ENCODE data around the gene RCAN2. TPM values are rescaled to one million over a fixed set of nuclear protein-coding genes. Genes with fewer than 3 reads are reported as not detected.

RCAN2 gene
- total RNA-seq, 2 experiments from 2014 or later = not detected

- BruUV-seq (replicated peaks) = no TSS peak
- Histone ChIP-seq H3K4me2 (ENCODE audit: low read length) (no peak overlapping the region), H2AFZ (ENCODE audit: low read length) (no peak overlapping the region), H3K27ac (ENCODE audit: low read depth, low read length, poor library complexity, severe bottlenecking) (no peak overlapping the region), H3K36me3 (ENCODE audit: insufficient read depth, low read length) (no peaks in the 10 kb centered on the region), H3K4me1 (ENCODE audit: insufficient read depth, low read length, poor library complexity, severe bottlenecking) (no peaks in the 10 kb centered on the region), H3K9me2 (ENCODE audit: insufficient read depth, low read length) (no peaks in the 10 kb centered on the region), H4K20me1 (ENCODE audit: insufficient read depth, low read length) (no peaks in the 10 kb centered on the region), H3K79me2 (ENCODE audit: insufficient read depth, low read depth, low read length) (no peaks in the 10 kb centered on the region), H3K9me3 (ENCODE audit: low read length) (no peaks in the 10 kb centered on the region), H3K4me3 (ENCODE audit: low read depth, low read length, poor library complexity, severe bottlenecking) (no peak overlapping the region)
- intact Hi-C loops (cut with micrococcal nuclease; ENCODE audit: unreplicated experiment) = no loop called here
- no peak for TF ChIP-seq CTCF (conservative IDR thresholded peaks at IDR 0.05; ENCODE audit: low read length)
- TF ChIP-seq EZH2phosphoT487 (IDR thresholded peaks at IDR 0.05; ENCODE audit: borderline replicate concordance, low read depth, low read length) = no peak
- ChIA-PET POLR2A (no interaction called here), CTCF (ENCODE audit: unreplicated experiment) (no interaction called here)
- DNase-seq (ENCODE audit: low spot score) = no peak
Observed at GRCh38 chr6:46528961-46529750, 37.9 kb upstream of the RCAN2 start.

- TF ChIP-seq EZH2phosphoT487 (IDR thresholded peaks at IDR 0.05; ENCODE audit: borderline replicate concordance, low read depth, low read length) = no peak
- TF ChIP-seq CTCF (conservative IDR thresholded peaks at IDR 0.05; ENCODE audit: low read length) = no peak
- ChIA-PET CTCF (ENCODE audit: unreplicated experiment) (no interaction called here), POLR2A (interaction anchor here (0.6 to 1.8 kb wide), 2 partner anchors 9 to 271 kb away, joined by 4 to 5 read pairs; no protein-coding TSS in a partner anchor)
- no peak for DNase-seq (ENCODE audit: low spot score)
- no TSS peak for BruUV-seq (replicated peaks)
- Histone ChIP-seq H3K27ac (ENCODE audit: low read depth, low read length, poor library complexity, severe bottlenecking) (no peak overlapping the region), H3K4me3 (ENCODE audit: low read depth, low read length, poor library complexity, severe bottlenecking) (no peak overlapping the region), H3K79me2 (ENCODE audit: insufficient read depth, low read depth, low read length) (no peaks in the 10 kb centered on the region), H3K36me3 (ENCODE audit: insufficient read depth, low read length) (no peaks in the 10 kb centered on the region), H2AFZ (ENCODE audit: low read length) (no peak overlapping the region), H3K9me2 (ENCODE audit: insufficient read depth, low read length) (no peaks in the 10 kb centered on the region), H3K4me1 (ENCODE audit: insufficient read depth, low read length, poor library complexity, severe bottlenecking) (no peaks in the 10 kb centered on the region), H3K4me2 (ENCODE audit: low read length) (no peak overlapping the region), H4K20me1 (ENCODE audit: insufficient read depth, low read length) (no peaks in the 10 kb centered on the region), H3K9me3 (ENCODE audit: low read length) (no peaks in the 10 kb centered on the region)
- intact Hi-C loops (cut with micrococcal nuclease; ENCODE audit: unreplicated experiment) = no loop called here
Observed at GRCh38 chr6:46526607-46527006, 35.4 kb upstream of the RCAN2 start.

- no peak overlapping the region for H3K4me2 ChIP-seq (ENCODE audit: low read length)
- H4K20me1 ChIP-seq (ENCODE audit: insufficient read depth, low read length) = no peaks in the 10 kb centered on the region
- no TSS peak for BruUV-seq (replicated peaks)
- TF ChIP-seq CTCF (conservative IDR thresholded peaks at IDR 0.05; ENCODE audit: low read length) (no peak), EZH2phosphoT487 (IDR thresholded peaks at IDR 0.05; ENCODE audit: borderline replicate concordance, low read depth, low read length) (no peak)
- ChIA-PET POLR2A (interaction anchor here (0.6 to 0.9 kb wide), 5 partner anchors 9 to 423 kb away, joined by 3 to 5 read pairs (median 4); no protein-coding TSS in a partner anchor), CTCF (ENCODE audit: unreplicated experiment) (no interaction called here)
- DNase-seq (ENCODE audit: low spot score) = no peak
- no peak overlapping the region for H2AFZ ChIP-seq (ENCODE audit: low read length)
- no peak overlapping the region for H3K27ac ChIP-seq (ENCODE audit: low read depth, low read length, poor library complexity, severe bottlenecking)
- no peaks in the 10 kb centered on the region for H3K79me2 ChIP-seq (ENCODE audit: insufficient read depth, low read depth, low read length)
- H3K9me3 ChIP-seq (ENCODE audit: low read length) = no peaks in the 10 kb centered on the region
- no peaks in the 10 kb centered on the region for H3K4me1 ChIP-seq (ENCODE audit: insufficient read depth, low read length, poor library complexity, severe bottlenecking)
- no peak overlapping the region for H3K4me3 ChIP-seq (ENCODE audit: low read depth, low read length, poor library complexity, severe bottlenecking)
- H3K36me3 ChIP-seq (ENCODE audit: insufficient read depth, low read length) = no peaks in the 10 kb centered on the region
- intact Hi-C loops (cut with micrococcal nuclease; ENCODE audit: unreplicated experiment) = no loop called here
- no peaks in the 10 kb centered on the region for H3K9me2 ChIP-seq (ENCODE audit: insufficient read depth, low read length)
Observed at GRCh38 chr6:46525583-46525982, 34.3 kb upstream of the RCAN2 start.

Measured in OCI-LY7 (cell line).